ENCODE results near the gene NPHP4. TPM values are rescaled to one million over a fixed set of nuclear protein-coding genes. Genes with fewer than 3 reads are reported as not detected.

The NPHP4 gene
- total and polyA plus RNA-seq, 10 of the 15 experiments (the other 5 are each of a cell fraction or from before 2014, with no cell fraction given) = 0.16 to 10.5 (median 3.1) TPM

DNA sequence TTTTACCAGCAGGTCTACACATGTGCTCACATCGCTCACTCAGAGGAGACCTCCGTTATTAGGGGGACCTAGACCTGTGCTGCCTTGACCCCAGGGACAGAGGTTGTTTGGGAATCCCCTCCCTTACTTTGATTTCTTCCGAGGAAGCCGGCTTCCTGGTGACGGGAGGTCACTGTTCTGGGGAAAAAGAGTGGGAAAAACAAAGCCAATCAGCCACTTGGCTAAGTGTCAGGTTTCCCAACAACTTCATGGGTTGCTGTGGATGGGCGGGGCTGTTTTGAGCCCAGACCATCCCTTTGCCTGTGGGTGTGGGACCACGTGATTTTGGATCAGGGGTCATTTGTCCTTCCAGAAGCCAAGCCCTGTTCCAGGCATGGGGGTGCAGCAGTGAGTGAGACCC lies 46.4 kb upstream of the NPHP4 start (continued):
- TF ChIP-seq, protein P1, sequence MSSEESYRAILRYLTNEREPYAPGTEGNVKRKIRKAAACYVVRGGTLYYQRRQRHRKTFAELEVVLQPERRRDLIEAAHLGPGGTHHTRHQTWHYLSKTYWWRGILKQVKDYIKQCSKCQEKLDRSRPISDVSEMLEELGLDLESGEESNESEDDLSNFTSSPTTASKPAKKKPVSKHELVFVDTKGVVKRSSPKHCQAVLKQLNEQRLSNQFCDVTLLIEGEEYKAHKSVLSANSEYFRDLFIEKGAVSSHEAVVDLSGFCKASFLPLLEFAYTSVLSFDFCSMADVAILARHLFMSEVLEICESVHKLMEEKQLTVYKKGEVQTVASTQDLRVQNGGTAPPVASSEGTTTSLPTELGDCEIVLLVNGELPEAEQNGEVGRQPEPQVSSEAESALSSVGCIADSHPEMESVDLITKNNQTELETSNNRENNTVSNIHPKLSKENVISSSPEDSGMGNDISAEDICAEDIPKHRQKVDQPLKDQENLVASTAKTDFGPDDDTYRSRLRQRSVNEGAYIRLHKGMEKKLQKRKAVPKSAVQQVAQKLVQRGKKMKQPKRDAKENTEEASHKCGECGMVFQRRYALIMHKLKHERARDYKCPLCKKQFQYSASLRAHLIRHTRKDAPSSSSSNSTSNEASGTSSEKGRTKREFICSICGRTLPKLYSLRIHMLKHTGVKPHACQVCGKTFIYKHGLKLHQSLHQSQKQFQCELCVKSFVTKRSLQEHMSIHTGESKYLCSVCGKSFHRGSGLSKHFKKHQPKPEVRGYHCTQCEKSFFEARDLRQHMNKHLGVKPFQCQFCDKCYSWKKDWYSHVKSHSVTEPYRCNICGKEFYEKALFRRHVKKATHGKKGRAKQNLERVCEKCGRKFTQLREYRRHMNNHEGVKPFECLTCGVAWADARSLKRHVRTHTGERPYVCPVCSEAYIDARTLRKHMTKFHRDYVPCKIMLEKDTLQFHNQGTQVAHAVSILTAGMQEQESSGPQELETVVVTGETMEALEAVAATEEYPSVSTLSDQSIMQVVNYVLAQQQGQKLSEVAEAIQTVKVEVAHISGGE (CRISPR knock-in tag; IDR thresholded peaks at IDR 0.05) = no peak

DNA sequence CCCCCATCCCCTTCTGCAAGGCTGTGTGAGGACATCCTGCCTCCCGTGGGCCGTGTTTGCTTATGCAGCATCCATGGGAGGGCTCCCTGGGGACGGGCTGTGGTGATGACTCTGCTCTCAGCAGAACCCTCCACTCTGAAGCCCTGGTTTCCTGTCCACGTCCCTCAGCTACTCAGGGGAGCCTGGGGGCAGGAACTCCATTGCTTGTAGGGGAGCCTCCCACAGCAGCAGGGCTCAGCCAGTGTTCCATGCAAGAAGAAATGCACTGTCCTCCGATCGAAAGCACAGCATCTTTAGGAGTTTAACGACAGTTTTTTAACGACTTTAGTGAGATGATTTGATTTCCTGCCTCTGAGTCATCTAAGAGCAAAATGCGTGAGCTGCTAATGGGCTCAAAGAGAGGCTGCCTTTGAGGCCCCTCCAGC lies 45.1 kb upstream of the NPHP4 start:
- H3K9ac ChIP-seq (ENCODE audit: control insufficient read depth, insufficient read depth, low read length) = no peak overlapping the region
- WGBS (ENCODE audit: insufficient coverage, insufficient replicate concordance, low lambda C conversion rate, missing lambda C conversion rate) = 9% methylated on average over 9 of the region's 9 CpGs
- BruUV-seq (replicated peaks) = no TSS peak
- H3K9me3 ChIP-seq (replicated peaks; ENCODE audit: control insufficient read depth, insufficient read depth, low read length) = no peaks in the 10 kb centered on the region
- DNase-seq (ENCODE audit: low read depth, low spot score) (no peak), ATAC-seq (peak; percentile 82), FAIRE-seq (no peak)
- POLR2A ChIA-PET = no interaction called here
- H3K4me2 ChIP-seq (ENCODE audit: control insufficient read depth, insufficient read depth) = no peak overlapping the region; the same call in 1 of the 2 replicates
- SMC1A ChIA-PET (ENCODE audit: uncharacterized antibody, unreplicated experiment) = no interaction called here
- RAD21 ChIA-PET (ENCODE audit: unreplicated experiment) = no interaction called here
- peaks cover 7% of the 10 kb centered on the region for H3K4me1 ChIP-seq (ENCODE audit: control insufficient read depth, insufficient read depth, low read length)
- H3K79me2 ChIP-seq (ENCODE audit: control insufficient read depth, insufficient read depth, low read length) = peaks cover 28% of the 10 kb centered on the region
- H4K20me1 ChIP-seq (ENCODE audit: control insufficient read depth, insufficient read depth) = peaks cover 11% of the 10 kb centered on the region
- H3K4me3 ChIP-seq = no peak overlapping the region
- H3K27ac ChIP-seq (ENCODE audit: control insufficient read depth, insufficient read depth) = no peak overlapping the region
- H3K27me3 ChIP-seq (replicated peaks in 1 of 2; ENCODE audit: control insufficient read depth in 2 of 2, insufficient read depth in 2 of 2, low read length in 1 of 2) = no peaks in the 10 kb centered on the region
- H3K36me3 ChIP-seq (ENCODE audit: control insufficient read depth in 2 of 2, insufficient read depth in 2 of 2, low read length in 1 of 2) = peaks cover 9 to 41% of the 10 kb centered on the region in 2 experiments
- TF ChIP-seq MYB (IDR thresholded peaks at IDR 0.05; ENCODE audit: borderline replicate concordance, low read depth, low read length) (no peak), EGR1 (IDR thresholded peaks at IDR 0.05; ENCODE audit: borderline replicate concordance in 1 of 2, low read depth in 2 of 2, low read length in 2 of 2) (no peak), NBN (IDR thresholded peaks at IDR 0.05) (no peak), CHD4 (IDR thresholded peaks at IDR 0.05) (no peak), MEF2B (IDR thresholded peaks at IDR 0.05; ENCODE audit: partially characterized antibody, poor library complexity, severe bottlenecking) (peak; percentile 82), POLR2AphosphoS2 (IDR thresholded peaks at IDR 0.05; ENCODE audit: low read depth, low read length) (no peak), CBFB (IDR thresholded peaks at IDR 0.05; ENCODE audit: low read depth) (no peak), IKZF1 (conservative IDR thresholded peaks at IDR 0.05) (peak; percentile 43; the same call in 1 of the 2 replicates), GATAD2B (conservative IDR thresholded peaks at IDR 0.05; ENCODE audit: low read depth) (no peak)
- TF ChIP-seq, protein P2, sequence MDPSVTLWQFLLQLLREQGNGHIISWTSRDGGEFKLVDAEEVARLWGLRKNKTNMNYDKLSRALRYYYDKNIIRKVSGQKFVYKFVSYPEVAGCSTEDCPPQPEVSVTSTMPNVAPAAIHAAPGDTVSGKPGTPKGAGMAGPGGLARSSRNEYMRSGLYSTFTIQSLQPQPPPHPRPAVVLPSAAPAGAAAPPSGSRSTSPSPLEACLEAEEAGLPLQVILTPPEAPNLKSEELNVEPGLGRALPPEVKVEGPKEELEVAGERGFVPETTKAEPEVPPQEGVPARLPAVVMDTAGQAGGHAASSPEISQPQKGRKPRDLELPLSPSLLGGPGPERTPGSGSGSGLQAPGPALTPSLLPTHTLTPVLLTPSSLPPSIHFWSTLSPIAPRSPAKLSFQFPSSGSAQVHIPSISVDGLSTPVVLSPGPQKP (IDR thresholded peaks at IDR 0.05; ENCODE audit: low read depth, low read length) = no peak
- no peak overlapping the region for H2AFZ ChIP-seq (ENCODE audit: control insufficient read depth, low read depth, low read length)
- intact Hi-C loops (cut with micrococcal nuclease; ENCODE audit: unreplicated experiment) = no loop called here
- in situ Hi-C loops (cut with MboI) = no loop called here
- CTCF ChIA-PET = interaction anchor here (0.9 to 1.6 kb wide), 3 partner anchors 13 to 167 kb away, joined by 3 to 5 read pairs (median 5); no protein-coding TSS in a partner anchor

All from GM12878 (cell line).